Fibroblast of lung (primary cell): ENCODE data around the gene PMM1. TPM values are rescaled to one million over a fixed set of nuclear protein-coding genes. Genes with fewer than 3 reads are reported as not detected.
"Not testable (repeated sequence)": the region's sequence is repeated elsewhere in the genome, so short reads cannot be mapped to it uniquely, and the experiment has no call there.

Experiments used
- DNase-seq, 2 donors: peaks; one replicate each; pipeline versions ENCODE4 v3.0.0 to v3.0.0-alpha.2; 2010; ENCODE audit warnings: low read depth in 2 of 2
- H2AFZ ChIP-seq: 2 replicates; pipeline ENCODE4 v1.5.1; 2012; ENCODE audit warnings: low read length, control low read depth, inconsistent platforms
- H3K27ac ChIP-seq: 2 replicates; pipeline ENCODE4 v1.5.1; 2011; ENCODE audit warnings: low read length, control low read depth; ENCODE audit not compliant: insufficient read depth
- H3K27me3 ChIP-seq: 2 replicates; pipeline ENCODE4 v1.5.1; 2011; ENCODE audit warnings: mild to moderate bottlenecking, low read length; ENCODE audit not compliant: control insufficient read depth, insufficient read depth
- H3K36me3 ChIP-seq: 2 replicates; pipeline ENCODE4 v1.5.1; 2011; ENCODE audit warnings: low read length; ENCODE audit not compliant: control insufficient read depth, insufficient read depth
- H3K4me1 ChIP-seq: 2 replicates; pipeline ENCODE4 v1.5.1; 2011; ENCODE audit warnings: low read length; ENCODE audit not compliant: control insufficient read depth, insufficient read depth; ENCODE audit errors: extremely low read depth
- H3K4me2 ChIP-seq: 2 replicates; pipeline ENCODE4 v1.5.1; 2011; ENCODE audit warnings: low read length, control low read depth; ENCODE audit not compliant: insufficient read depth; ENCODE audit errors: extremely low read depth
- H3K4me3 ChIP-seq, 4 experiments: fragments of 200-600 bp in 1 of 4; sonication (generic) in 1 of 4; replicated peaks in 1 of 4; 2 replicates each; pipeline ENCODE4 v1.5.1; 2011 to 2016; ENCODE audit warnings: low read length in 4 of 4, low read depth in 3 of 4, mild to moderate bottlenecking in 3 of 4, control low read depth in 2 of 4, inconsistent platforms in 1 of 4, mixed read lengths in 1 of 4; ENCODE audit not compliant: insufficient read depth in 1 of 4; ENCODE audit errors: control extremely low read depth in 1 of 4
- H3K79me2 ChIP-seq: 2 replicates; pipeline ENCODE4 v1.5.1; 2012; ENCODE audit warnings: mild to moderate bottlenecking, low read length, inconsistent platforms; ENCODE audit not compliant: control insufficient read depth, insufficient read depth
- H3K9ac ChIP-seq: 2 replicates; pipeline ENCODE4 v1.5.1; 2011; ENCODE audit warnings: mild to moderate bottlenecking, low read length, control low read depth; ENCODE audit not compliant: insufficient read depth
- H3K9me3 ChIP-seq: 2 replicates; pipeline ENCODE4 v1.5.1; 2012; ENCODE audit warnings: low read depth, low read length; ENCODE audit not compliant: control insufficient read depth, insufficient read depth
- H4K20me1 ChIP-seq: 2 replicates; pipeline ENCODE4 v1.5.1; 2011; ENCODE audit warnings: low read length; ENCODE audit not compliant: control insufficient read depth, insufficient read depth; ENCODE audit errors: extremely low read depth
- EZH2 ChIP-seq: IDR thresholded peaks from 2 replicates; pipeline ENCODE4 v1.5.1; 2012; ENCODE audit warnings: low read length, control low read depth, mild to moderate bottlenecking; ENCODE audit errors: missing control alignments
- polyA plus RNA-seq, 2 donors: library from polyadenylated mRNA; depleted of rRNA in 1 of 2; stranded (reverse) in 1 of 2; unstranded in 1 of 2; fragments of >200 nt; gene quantifications; 2 replicates each; pipeline ENCODE4 v1.2.1, GENCODE V29; 2011 to 2012; ENCODE audit warnings: missing spikeins in 1 of 2
- total RNA-seq: library from RNA; depleted of rRNA; stranded (reverse); fragments of >200 nt; gene quantifications from 2 replicates; pipeline ENCODE4 v1.2.1, GENCODE V29; 2014
- TF ChIP-seq, protein P1 (sequence below), 2 donors: IDR thresholded peaks in 1 of 2; conservative IDR thresholded peaks in 1 of 2; 1 replicate in 1 of 2; 2 replicates in 1 of 2; pipeline ENCODE4 v1.5.1; 2011 to 2012; ENCODE audit warnings: low read length in 2 of 2, control low read depth in 1 of 2, inconsistent platforms in 1 of 2, low read depth in 1 of 2, mild to moderate bottlenecking in 1 of 2

The PMM1 gene
- total and polyA plus RNA-seq, 2 donors (not counting 1 experiment from before 2014, with no cell fraction given), result 32.4 to 110 TPM

GRCh38 chr22:41597635-41597953, 8.0 kb upstream of the PMM1 start:
- no peak for DNase-seq

DNA sequence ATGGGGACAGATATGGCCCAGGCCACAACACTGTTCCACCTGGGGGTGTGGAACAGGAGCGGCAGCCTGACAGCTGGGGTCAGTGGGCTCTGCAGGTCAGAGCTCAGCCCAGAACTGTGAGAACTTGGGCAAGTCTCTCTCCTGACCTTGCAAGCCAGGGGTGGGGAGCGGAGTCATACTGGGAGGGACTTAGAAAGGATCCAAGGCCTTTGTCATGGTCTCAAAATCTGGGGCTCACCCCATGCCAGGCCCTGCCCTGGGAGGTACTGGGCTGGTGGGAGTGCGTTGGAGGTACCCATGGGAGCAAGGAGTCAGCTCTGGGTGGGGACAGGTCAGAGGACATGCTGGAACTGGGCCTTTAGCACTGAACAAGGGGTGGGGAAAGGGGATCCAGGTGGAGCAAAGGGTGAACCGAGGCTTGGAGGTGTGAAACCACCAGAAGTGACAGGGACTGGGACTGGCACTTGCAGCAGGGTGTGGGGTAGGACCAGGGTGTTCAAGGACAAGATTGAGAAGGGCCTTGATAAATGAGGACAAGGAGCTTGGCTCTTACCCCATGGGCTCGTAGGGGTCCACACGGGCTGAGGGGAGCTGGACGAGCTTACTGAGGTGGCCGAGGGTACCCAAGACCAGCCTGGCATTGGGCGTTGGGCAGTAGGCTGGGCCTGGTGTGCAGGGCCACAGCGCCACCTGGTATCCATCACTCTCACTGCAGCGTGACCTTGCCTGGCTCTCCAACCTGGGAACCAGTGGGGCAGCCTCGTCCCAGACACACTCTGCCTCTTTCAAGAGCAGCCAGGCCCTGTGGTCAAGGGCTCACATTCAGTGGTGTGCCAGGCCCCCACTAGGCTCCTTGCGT, 7.4 kb upstream of the PMM1 start:
- no peak overlapping the region for H3K9ac ChIP-seq
- no peak overlapping the region for H3K4me3 ChIP-seq
- no peaks in the 10 kb centered on the region for H3K27me3 ChIP-seq
- H3K9me3 ChIP-seq, result no peaks in the 10 kb centered on the region
- DNase-seq, result peak; percentile 37 to 60
- no peak overlapping the region for H2AFZ ChIP-seq
- TF ChIP-seq EZH2, result no peak
- TF ChIP-seq, protein P1, sequence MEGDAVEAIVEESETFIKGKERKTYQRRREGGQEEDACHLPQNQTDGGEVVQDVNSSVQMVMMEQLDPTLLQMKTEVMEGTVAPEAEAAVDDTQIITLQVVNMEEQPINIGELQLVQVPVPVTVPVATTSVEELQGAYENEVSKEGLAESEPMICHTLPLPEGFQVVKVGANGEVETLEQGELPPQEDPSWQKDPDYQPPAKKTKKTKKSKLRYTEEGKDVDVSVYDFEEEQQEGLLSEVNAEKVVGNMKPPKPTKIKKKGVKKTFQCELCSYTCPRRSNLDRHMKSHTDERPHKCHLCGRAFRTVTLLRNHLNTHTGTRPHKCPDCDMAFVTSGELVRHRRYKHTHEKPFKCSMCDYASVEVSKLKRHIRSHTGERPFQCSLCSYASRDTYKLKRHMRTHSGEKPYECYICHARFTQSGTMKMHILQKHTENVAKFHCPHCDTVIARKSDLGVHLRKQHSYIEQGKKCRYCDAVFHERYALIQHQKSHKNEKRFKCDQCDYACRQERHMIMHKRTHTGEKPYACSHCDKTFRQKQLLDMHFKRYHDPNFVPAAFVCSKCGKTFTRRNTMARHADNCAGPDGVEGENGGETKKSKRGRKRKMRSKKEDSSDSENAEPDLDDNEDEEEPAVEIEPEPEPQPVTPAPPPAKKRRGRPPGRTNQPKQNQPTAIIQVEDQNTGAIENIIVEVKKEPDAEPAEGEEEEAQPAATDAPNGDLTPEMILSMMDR (conservative IDR thresholded peaks at IDR 0.05 in 1 of 2, IDR thresholded peaks at IDR 0.05 in 1 of 2; ENCODE audit: low read depth in 1 of 2, low read length in 2 of 2), result peak; percentile 72 to 73
- no peaks in the 10 kb centered on the region for H3K79me2 ChIP-seq
- H4K20me1 ChIP-seq, result no peaks in the 10 kb centered on the region
- H3K36me3 ChIP-seq, result peaks cover 6% of the 10 kb centered on the region
- peaks cover 12% of the 10 kb centered on the region for H3K4me1 ChIP-seq
- peak overlapping the region; percentile 16 for H3K27ac ChIP-seq
- no peak overlapping the region for H3K4me2 ChIP-seq

More at GRCh38 chr22:41597635-41597953, 8.0 kb upstream of the PMM1 start:
- Histone ChIP-seq H2AFZ (no peak overlapping the region), H3K27ac (peak overlapping the region; percentile 16), H3K4me1 (peaks cover 12% of the 10 kb centered on the region), H3K36me3 (peaks cover 9% of the 10 kb centered on the region), H3K9me3 (no peaks in the 10 kb centered on the region), H3K4me2 (no peak overlapping the region), H3K79me2 (no peaks in the 10 kb centered on the region), H3K4me3 (no peak overlapping the region), H4K20me1 (no peaks in the 10 kb centered on the region), H3K27me3 (no peaks in the 10 kb centered on the region), H3K9ac (no peak overlapping the region)
- TF ChIP-seq, protein P1 (conservative IDR thresholded peaks at IDR 0.05 in 1 of 2, IDR thresholded peaks at IDR 0.05 in 1 of 2; ENCODE audit: low read depth in 1 of 2, low read length in 2 of 2), result no peak
- TF ChIP-seq EZH2, result no peak

- no peak overlapping the region for H3K27ac ChIP-seq
- no peaks in the 10 kb centered on the region for H4K20me1 ChIP-seq
- no peak overlapping the region for H3K4me3 ChIP-seq
Measured at GRCh38 chr22:41595703-41596102, 6.1 kb upstream of the PMM1 start.

GRCh38 chr22:41593336-41593960, 3.8 kb upstream of the PMM1 start:
- not testable (repeated sequence) for DNase-seq, H3K36me3 ChIP-seq, H4K20me1 ChIP-seq, H3K4me2 ChIP-seq, H3K9ac ChIP-seq, H3K27me3 ChIP-seq, H3K27ac ChIP-seq, H3K4me3 ChIP-seq, H2AFZ ChIP-seq, H3K9me3 ChIP-seq
- Histone ChIP-seq H3K4me1 (peaks cover 12% of the 10 kb centered on the region), H3K79me2 (peaks cover 11% of the 10 kb centered on the region)

More at GRCh38 chr22:41595703-41596102, 6.1 kb upstream of the PMM1 start:
- TF ChIP-seq, protein P1 (conservative IDR thresholded peaks at IDR 0.05 in 1 of 2, IDR thresholded peaks at IDR 0.05 in 1 of 2; ENCODE audit: low read depth in 1 of 2, low read length in 2 of 2), result no peak
- no peak for TF ChIP-seq EZH2
- no peaks in the 10 kb centered on the region for H3K79me2 ChIP-seq
- H3K4me1 ChIP-seq, result peaks cover 12% of the 10 kb centered on the region
- DNase-seq, result no peak
- no peak overlapping the region for H3K4me2 ChIP-seq
- no peak overlapping the region for H2AFZ ChIP-seq
- H3K27me3 ChIP-seq, result no peaks in the 10 kb centered on the region
- peaks cover 2% of the 10 kb centered on the region for H3K36me3 ChIP-seq
- no peaks in the 10 kb centered on the region for H3K9me3 ChIP-seq
- H3K9ac ChIP-seq, result no peak overlapping the region
